K562 (cell line): ENCODE measurements around the gene PGS1. TPM values are rescaled to one million over a fixed set of nuclear protein-coding genes. Genes with fewer than 3 reads are reported as not detected.
A peak's percentile ranks its signal among the peaks of the same experiment; 100 is the strongest.

Experiments
- BHLHE40 ChIP-seq: IDR thresholded peaks from 2 replicates; pipeline ENCODE4 v1.6.1; 2011; ENCODE audit warnings: low read length, improper control_type of control experiment
- CC2D1A ChIP-seq: fragments of 450-650 bp; IDR thresholded peaks from 2 replicates; pipeline ENCODE4 v1.6.1; 2017; ENCODE audit warnings: mild to moderate bottlenecking
- GTF2A2 ChIP-seq: IDR thresholded peaks from 2 replicates; pipeline ENCODE4 v1.6.1; 2016; ENCODE audit warnings: mild to moderate bottlenecking, missing genetic modification characterization, missing compliant biosample characterization
- HMGN3 ChIP-seq: IDR thresholded peaks from 2 replicates; pipeline ENCODE4 v1.6.1; 2011; ENCODE audit warnings: borderline replicate concordance, low read depth, mild to moderate bottlenecking, mixed read lengths, low read length; ENCODE audit not compliant: insufficient read length; ENCODE audit errors: extremely low read depth
- L3MBTL2 ChIP-seq: fragments of 450-650 bp; IDR thresholded peaks from 2 replicates; pipeline ENCODE4 v1.6.1; 2016; ENCODE audit warnings: mild to moderate bottlenecking, moderate library complexity
- MYC ChIP-seq, 2 experiments: fragments of 250-450 bp in 1 of 2; sonication (Bioruptor Pico) in 1 of 2; IDR thresholded peaks; 2 replicates each; pipeline versions ENCODE4 v1.5.1 to v1.6.1; 2012 to 2021; ENCODE audit warnings: low read depth in 2 of 2, borderline replicate concordance in 1 of 2, improper control_type of control experiment in 1 of 2, low read length in 1 of 2, mild to moderate bottlenecking in 1 of 2, moderate library complexity in 1 of 2
- SETDB1 ChIP-seq: IDR thresholded peaks from one replicate; pipeline ENCODE4 v1.6.1; 2012; ENCODE audit warnings: low read length, control low read depth, inconsistent platforms
- SMAD4 ChIP-seq: fragments of 250-450 bp; sonication (Bioruptor Pico); conservative IDR thresholded peaks from 2 replicates; pipeline ENCODE4 v1.8.0; 2021; ENCODE audit warnings: inconsistent platforms, mild to moderate bottlenecking, moderate library complexity
- SP1 ChIP-seq: sonication (generic); formaldehyde crosslinking; IDR thresholded peaks from 2 replicates; pipeline ENCODE4 v1.8.1; 2022; ENCODE audit warnings: mild to moderate bottlenecking, missing genetic modification reagents
- TBL1XR1 ChIP-seq, 2 experiments: IDR thresholded peaks; 2 replicates each; pipeline ENCODE4 v1.6.1; 2012; ENCODE audit warnings: improper control_type of control experiment in 2 of 2, low read length in 2 of 2, mild to moderate bottlenecking in 1 of 2
- TCF3 ChIP-seq: sonication (generic); formaldehyde crosslinking; IDR thresholded peaks from 2 replicates; pipeline ENCODE4 v1.4.0; 2020; ENCODE audit warnings: mild to moderate bottlenecking, missing genetic modification reagents
- polyA plus RNA-seq, 8 experiments: library from polyadenylated mRNA; depleted of rRNA in 4 of 8; stranded (reverse) in 5 of 8; unstranded in 3 of 8; fragments of >200 nt; fragmentation: Nextera tagmentation in 2 of 8; fragmentation: Illumina TruSeq in 1 of 8; extraction: Ambion mirVana in 2 of 8; extraction: Trizol in 1 of 8; gene quantifications; 2 replicates each; pipeline versions ENCODE4 v1.2.1 to v1.2.3, GENCODE V29; 2011 to 2014; ENCODE audit warnings: inconsistent platforms in 1 of 8, missing spikeins in 1 of 8
- total RNA-seq, 7 experiments: library from RNA; depleted of rRNA in 6 of 7; stranded (reverse); fragments of >200 nt in 6 of 7; fragmentation: Illumina TruSeq in 2 of 7; extraction: Trizol in 2 of 7; gene quantifications; 2 replicates each; pipeline versions ENCODE4 v1.2.1 to v1.2.3, GENCODE V29; 2011 to 2021; ENCODE audit warnings: low replicate concordance in 1 of 7
- TF ChIP-seq, protein P1 (sequence below): fragments of 450-650 bp; IDR thresholded peaks from 2 replicates; pipeline ENCODE4 v1.6.1; 2017; ENCODE audit warnings: antibody characterized with exemption, mild to moderate bottlenecking
- TF ChIP-seq, protein P2 (sequence below): fragments of 450-650 bp; formaldehyde crosslinking; IDR thresholded peaks from 2 replicates; pipeline ENCODE4 v1.4.0; 2020; ENCODE audit warnings: mild to moderate bottlenecking, moderate library complexity
- TF ChIP-seq, protein P3 (sequence below), 2 experiments: fragments of 450-650 bp; conservative IDR thresholded peaks; 2 replicates each; pipeline ENCODE4 v1.6.1; 2017; ENCODE audit warnings: mild to moderate bottlenecking in 2 of 2, moderate library complexity in 2 of 2
- TF ChIP-seq, protein P4 (sequence below): fragments of 450-650 bp; IDR thresholded peaks from 2 replicates; pipeline ENCODE4 v1.7.1; 2018; ENCODE audit warnings: mild to moderate bottlenecking, low read depth; ENCODE audit not compliant: partially characterized antibody

The PGS1 gene
- total and polyA plus RNA-seq, 9 of the 15 experiments (the other 6 are each of a cell fraction or from before 2014, with no cell fraction given), result 1.3 to 39.4 (median 22.3) TPM

DNA sequence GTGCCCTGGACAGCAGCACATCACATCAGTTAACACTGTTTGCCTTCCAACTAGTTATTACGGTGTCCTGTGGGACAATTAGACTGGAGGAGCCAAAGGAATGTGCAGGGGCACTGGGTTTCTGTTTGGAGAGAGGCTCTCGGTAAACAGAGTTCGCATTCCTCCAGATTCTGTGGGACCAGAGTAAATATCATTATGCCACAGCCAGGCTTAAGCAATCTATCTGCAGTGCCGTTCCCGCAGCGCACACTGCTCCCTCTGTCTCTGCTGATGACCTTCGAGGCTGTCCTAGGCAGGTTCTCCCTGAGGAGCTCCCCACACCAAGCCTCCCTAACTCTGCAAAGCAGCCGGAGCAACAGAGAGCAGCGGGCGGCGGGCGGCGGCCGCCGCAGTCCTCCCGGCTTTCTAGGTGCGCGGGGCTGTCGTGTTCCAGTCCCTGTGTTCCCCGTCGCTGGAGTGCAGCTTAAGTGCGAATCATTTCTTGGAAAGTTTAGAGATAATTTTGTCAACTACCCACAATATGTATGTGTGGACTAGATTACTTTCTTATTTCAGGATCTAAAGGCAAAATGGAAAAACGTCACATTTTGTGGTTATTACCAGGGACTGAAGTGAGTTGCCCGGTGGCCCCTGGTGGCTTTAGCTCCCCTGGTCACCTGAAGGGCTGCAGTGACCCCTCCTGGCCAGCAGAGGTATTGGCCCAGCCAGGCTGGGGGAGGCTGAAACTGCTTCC is 43.3 kb downstream of the PGS1 start (continued):
- TF ChIP-seq, protein P1, sequence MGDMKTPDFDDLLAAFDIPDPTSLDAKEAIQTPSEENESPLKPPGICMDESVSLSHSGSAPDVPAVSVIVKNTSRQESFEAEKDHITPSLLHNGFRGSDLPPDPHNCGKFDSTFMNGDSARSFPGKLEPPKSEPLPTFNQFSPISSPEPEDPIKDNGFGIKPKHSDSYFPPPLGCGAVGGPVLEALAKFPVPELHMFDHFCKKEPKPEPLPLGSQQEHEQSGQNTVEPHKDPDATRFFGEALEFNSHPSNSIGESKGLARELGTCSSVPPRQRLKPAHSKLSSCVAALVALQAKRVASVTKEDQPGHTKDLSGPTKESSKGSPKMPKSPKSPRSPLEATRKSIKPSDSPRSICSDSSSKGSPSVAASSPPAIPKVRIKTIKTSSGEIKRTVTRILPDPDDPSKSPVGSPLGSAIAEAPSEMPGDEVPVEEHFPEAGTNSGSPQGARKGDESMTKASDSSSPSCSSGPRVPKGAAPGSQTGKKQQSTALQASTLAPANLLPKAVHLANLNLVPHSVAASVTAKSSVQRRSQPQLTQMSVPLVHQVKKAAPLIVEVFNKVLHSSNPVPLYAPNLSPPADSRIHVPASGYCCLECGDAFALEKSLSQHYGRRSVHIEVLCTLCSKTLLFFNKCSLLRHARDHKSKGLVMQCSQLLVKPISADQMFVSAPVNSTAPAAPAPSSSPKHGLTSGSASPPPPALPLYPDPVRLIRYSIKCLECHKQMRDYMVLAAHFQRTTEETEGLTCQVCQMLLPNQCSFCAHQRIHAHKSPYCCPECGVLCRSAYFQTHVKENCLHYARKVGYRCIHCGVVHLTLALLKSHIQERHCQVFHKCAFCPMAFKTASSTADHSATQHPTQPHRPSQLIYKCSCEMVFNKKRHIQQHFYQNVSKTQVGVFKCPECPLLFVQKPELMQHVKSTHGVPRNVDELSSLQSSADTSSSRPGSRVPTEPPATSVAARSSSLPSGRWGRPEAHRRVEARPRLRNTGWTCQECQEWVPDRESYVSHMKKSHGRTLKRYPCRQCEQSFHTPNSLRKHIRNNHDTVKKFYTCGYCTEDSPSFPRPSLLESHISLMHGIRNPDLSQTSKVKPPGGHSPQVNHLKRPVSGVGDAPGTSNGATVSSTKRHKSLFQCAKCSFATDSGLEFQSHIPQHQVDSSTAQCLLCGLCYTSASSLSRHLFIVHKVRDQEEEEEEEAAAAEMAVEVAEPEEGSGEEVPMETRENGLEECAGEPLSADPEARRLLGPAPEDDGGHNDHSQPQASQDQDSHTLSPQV, result 0 out of 2 replicates have a peak, but pooled peaks have one; percentile 39
- TF ChIP-seq TCF3 (CRISPR knock-in tag) (peak; percentile 66), SETDB1 (no peak), MYC (IDR thresholded peaks at IDR 0.05; ENCODE audit: low read depth, low read length) (peak; percentile 46), MYC (CRISPR knock-in tag; IDR thresholded peaks at IDR 0.05; ENCODE audit: borderline replicate concordance, low read depth) (no peak), TBL1XR1 (IDR thresholded peaks at IDR 0.05; ENCODE audit: low read length in 2 of 2) (peak in 1 of 2 experiments; percentile 32; a peak in 1 of 4 replicates), SP1 (CRISPR knock-in tag) (peak; percentile 25; the same call in 1 of the 2 replicates), CC2D1A (peak; percentile 81), SMAD4 (peak; percentile 60; the same call in 1 of the 2 replicates), GTF2A2 (tag) (no peak), HMGN3 (peak; percentile 49), BHLHE40 (peak; percentile 43; the same call in 1 of the 2 replicates), L3MBTL2 (peak; percentile 48; the same call in 1 of the 2 replicates)
- TF ChIP-seq, protein P2, sequence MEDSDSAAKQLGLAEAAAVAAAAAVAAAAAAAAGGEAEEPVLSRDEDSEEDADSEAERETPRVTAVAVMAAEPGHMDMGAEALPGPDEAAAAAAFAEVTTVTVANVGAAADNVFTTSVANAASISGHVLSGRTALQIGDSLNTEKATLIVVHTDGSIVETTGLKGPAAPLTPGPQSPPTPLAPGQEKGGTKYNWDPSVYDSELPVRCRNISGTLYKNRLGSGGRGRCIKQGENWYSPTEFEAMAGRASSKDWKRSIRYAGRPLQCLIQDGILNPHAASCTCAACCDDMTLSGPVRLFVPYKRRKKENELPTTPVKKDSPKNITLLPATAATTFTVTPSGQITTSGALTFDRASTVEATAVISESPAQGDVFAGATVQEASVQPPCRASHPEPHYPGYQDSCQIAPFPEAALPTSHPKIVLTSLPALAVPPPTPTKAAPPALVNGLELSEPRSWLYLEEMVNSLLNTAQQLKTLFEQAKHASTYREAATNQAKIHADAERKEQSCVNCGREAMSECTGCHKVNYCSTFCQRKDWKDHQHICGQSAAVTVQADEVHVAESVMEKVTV (CRISPR knock-in tag), result peak; percentile 92
- TF ChIP-seq, protein P3, sequence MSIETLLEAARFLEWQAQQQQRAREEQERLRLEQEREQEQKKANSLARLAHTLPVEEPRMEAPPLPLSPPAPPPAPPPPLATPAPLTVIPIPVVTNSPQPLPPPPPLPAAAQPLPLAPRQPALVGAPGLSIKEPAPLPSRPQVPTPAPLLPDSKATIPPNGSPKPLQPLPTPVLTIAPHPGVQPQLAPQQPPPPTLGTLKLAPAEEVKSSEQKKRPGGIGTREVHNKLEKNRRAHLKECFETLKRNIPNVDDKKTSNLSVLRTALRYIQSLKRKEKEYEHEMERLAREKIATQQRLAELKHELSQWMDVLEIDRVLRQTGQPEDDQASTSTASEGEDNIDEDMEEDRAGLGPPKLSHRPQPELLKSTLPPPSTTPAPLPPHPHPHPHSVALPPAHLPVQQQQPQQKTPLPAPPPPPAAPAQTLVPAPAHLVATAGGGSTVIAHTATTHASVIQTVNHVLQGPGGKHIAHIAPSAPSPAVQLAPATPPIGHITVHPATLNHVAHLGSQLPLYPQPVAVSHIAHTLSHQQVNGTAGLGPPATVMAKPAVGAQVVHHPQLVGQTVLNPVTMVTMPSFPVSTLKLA (conservative IDR thresholded peaks at IDR 0.05), result peak in 1 of 2 experiments; percentile 35; a peak in 1 of 4 replicates
- TF ChIP-seq, protein P4, sequence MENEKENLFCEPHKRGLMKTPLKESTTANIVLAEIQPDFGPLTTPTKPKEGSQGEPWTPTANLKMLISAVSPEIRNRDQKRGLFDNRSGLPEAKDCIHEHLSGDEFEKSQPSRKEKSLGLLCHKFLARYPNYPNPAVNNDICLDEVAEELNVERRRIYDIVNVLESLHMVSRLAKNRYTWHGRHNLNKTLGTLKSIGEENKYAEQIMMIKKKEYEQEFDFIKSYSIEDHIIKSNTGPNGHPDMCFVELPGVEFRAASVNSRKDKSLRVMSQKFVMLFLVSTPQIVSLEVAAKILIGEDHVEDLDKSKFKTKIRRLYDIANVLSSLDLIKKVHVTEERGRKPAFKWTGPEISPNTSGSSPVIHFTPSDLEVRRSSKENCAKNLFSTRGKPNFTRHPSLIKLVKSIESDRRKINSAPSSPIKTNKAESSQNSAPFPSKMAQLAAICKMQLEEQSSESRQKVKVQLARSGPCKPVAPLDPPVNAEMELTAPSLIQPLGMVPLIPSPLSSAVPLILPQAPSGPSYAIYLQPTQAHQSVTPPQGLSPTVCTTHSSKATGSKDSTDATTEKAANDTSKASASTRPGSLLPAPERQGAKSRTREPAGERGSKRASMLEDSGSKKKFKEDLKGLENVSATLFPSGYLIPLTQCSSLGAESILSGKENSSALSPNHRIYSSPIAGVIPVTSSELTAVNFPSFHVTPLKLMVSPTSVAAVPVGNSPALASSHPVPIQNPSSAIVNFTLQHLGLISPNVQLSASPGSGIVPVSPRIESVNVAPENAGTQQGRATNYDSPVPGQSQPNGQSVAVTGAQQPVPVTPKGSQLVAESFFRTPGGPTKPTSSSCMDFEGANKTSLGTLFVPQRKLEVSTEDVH, result no peak
